Ovary (tissue), 3 donors: Measurements from ENCODE around the gene CTNNA1.

Experiments used
- EP300 ChIP-seq: sonication (generic); formaldehyde crosslinking; IDR thresholded peaks from one replicate; pipeline ENCODE4 v1.6.1; 2017; ENCODE audit warnings: antibody characterized with exemption
- POLR2A ChIP-seq: fragments of 450-650 bp; IDR thresholded peaks from one replicate; pipeline ENCODE4 v1.6.1; 2017; ENCODE audit warnings: antibody characterized with exemption, mild to moderate bottlenecking, moderate library complexity
- TF ChIP-seq, protein P1 (sequence below), 3 donors: fragments of 450-650 bp in 2 of 3; fragments of 200-600 bp in 1 of 3; IDR thresholded peaks; one replicate each; pipeline versions ENCODE4 v1.5.1 to v1.8.0; 2016 to 2022; ENCODE audit warnings: antibody characterized with exemption in 3 of 3, mild to moderate bottlenecking in 1 of 3
- donor health status: DM: no; HTN: no; CAD: no.

DNA sequence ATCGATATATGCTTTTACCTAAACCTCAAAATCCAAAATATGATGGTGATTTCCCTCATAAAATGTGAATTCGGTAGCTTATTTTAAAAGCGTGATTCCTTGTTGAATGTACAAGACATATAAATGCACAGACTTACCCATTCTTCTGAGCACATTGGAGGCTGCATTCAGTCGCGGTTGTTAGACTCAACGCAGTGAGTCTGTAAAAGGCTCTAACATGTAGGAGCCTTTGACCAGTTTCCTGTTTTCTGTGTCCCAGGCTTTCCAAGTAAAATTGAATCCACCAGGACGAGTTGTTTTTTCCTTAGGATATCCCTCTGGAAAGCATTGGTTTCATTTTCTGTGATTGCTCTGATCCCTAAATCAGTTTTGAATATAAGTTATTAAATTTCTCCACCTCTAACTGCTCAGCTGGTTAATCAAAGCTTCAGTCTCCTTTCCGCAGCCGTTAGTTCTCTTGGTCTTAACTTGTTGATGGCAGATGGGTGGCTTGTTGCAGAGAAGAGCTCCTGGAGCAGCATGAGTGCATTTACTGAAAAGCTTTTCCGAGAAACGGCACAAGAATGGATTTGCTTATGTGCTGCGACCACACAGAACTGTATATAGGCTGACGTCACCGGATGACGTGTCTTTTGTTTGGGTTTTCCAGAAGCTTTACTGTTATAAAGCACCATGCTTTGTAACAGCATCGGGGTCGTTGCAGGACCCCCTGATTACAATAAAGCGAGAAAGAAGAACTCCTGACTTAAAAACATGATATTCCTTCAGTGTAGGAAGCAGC, 121.7 kb downstream of the CTNNA1 start, which contains the start of gene LRRTM2:
- TF ChIP-seq, protein P1, sequence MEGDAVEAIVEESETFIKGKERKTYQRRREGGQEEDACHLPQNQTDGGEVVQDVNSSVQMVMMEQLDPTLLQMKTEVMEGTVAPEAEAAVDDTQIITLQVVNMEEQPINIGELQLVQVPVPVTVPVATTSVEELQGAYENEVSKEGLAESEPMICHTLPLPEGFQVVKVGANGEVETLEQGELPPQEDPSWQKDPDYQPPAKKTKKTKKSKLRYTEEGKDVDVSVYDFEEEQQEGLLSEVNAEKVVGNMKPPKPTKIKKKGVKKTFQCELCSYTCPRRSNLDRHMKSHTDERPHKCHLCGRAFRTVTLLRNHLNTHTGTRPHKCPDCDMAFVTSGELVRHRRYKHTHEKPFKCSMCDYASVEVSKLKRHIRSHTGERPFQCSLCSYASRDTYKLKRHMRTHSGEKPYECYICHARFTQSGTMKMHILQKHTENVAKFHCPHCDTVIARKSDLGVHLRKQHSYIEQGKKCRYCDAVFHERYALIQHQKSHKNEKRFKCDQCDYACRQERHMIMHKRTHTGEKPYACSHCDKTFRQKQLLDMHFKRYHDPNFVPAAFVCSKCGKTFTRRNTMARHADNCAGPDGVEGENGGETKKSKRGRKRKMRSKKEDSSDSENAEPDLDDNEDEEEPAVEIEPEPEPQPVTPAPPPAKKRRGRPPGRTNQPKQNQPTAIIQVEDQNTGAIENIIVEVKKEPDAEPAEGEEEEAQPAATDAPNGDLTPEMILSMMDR (IDR thresholded peaks at IDR 0.05) = no peak
- TF ChIP-seq EP300 = no peak
- TF ChIP-seq POLR2A = no peak
